GM15510 (cell line): Measurements from ENCODE around the gene FBXO48.

Experiments used
- POLR2A ChIP-seq: IDR thresholded peaks from 3 replicates; pipeline ENCODE4 v1.6.1; 2011; ENCODE audit warnings: borderline replicate concordance; ENCODE audit not compliant: insufficient read length; ENCODE audit errors: extremely low read depth

Gene FBXO48

GRCh38 chr2:68431316-68431972 lies 35.6 kb downstream of the FBXO48 start:
- TF ChIP-seq POLR2A: no peak

- TF ChIP-seq POLR2A: no peak
Measured at GRCh38 chr2:68429311-68429826, 37.7 kb downstream of the FBXO48 start.

GRCh38 chr2:68428746-68429145 lies 38.3 kb downstream of the FBXO48 start:
- no peak for TF ChIP-seq POLR2A

- TF ChIP-seq POLR2A: no peak
Measured at GRCh38 chr2:68428126-68428525, 39.0 kb downstream of the FBXO48 start.

DNA sequence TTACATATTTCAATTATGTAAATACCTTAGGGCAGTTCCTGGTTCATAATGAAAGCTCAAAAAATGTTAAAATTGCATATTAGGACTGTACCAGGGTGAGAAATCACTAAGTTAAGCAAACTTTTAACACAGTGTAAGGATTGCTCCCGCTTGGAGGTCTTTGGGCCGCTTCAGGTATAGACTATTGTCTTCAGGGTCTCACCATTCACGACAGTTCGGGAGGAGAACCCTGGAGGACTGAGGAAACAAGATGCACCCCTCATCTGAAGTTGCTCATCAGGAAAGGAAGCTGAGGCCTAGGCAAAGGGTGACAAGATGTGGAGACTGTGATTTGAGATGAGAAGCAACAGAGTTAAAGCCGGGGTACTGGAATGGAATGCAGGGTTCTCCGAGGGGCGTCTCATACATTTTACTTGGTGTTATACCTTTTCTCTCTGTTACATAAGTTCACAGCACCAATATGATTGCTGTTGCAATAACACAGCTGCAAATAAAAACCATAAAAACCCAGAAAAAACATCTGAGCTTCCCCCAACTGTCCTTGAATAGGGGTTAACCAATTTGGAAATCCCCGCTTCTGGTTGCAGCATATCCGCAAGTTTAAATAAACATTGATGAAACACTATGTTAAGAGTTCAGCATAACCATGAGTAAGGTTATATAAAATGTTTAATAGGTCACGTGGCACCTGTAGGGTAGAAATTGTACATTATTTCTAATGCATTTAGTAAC lies 40.1 kb downstream of the FBXO48 start:
- TF ChIP-seq POLR2A: no peak

- TF ChIP-seq POLR2A: no peak
Measured at GRCh38 chr2:68426446-68426845, 40.6 kb downstream of the FBXO48 start.

- no peak for TF ChIP-seq POLR2A
Measured at GRCh38 chr2:68425503-68425902, 41.6 kb downstream of the FBXO48 start.

GRCh38 chr2:68423966-68424650 lies 43.0 kb downstream of the FBXO48 start:
- TF ChIP-seq POLR2A: no peak

GRCh38 chr2:68420254-68420910 lies 46.7 kb downstream of the FBXO48 start:
- no peak for TF ChIP-seq POLR2A

GRCh38 chr2:68418855-68419254 lies 48.2 kb downstream of the FBXO48 start:
- TF ChIP-seq POLR2A: no peak

GRCh38 chr2:68418419-68418818 lies 48.7 kb downstream of the FBXO48 start:
- TF ChIP-seq POLR2A: no peak

DNA sequence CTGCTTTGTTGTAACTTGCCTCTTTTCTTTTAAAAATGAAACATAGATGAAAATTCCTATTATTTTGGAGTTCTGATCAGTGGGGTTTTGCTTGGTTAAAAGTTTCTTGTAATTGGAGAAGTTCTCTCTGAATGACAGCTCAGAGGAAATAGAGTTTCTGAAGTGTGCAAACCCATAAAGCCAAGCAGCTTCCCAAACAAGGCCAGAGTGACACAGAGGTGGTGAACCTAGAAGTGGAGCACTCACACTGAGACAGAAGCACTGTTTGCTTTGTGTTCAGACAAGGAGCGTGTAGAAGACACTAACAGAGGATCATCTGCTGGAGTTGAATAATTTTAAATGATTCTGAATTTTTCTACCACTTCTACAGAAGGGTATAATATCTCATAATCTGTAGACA lies 49.2 kb downstream of the FBXO48 start:
- TF ChIP-seq POLR2A: no peak

DNA sequence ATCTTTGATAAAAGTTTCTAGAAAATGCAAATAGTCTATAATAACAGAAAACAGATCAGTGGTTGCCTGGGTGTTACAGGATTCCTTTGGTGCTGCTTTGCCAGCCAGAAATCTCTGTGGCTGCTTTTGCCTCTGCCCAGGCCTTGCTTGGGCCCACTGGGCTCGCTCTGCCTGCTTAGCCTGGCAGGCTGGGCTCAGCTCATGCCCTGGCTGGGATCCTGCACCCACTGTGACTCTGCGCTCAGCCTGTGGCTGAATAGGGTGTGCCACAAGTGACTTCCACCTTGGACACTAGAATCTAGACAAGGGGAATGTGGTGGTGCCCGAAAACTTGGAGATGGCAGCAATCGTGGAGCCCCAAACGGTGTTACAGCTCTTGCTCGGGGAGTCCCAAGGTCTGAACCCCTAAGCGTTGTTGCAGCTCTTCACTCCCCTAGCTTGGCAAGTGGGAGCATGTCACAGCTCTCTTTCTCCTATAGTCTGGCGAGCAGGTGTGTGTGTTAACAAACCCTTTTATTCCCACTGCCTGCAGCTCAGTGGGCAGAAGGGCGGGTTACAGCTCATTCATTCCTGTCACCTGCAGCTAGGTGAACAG lies 50.9 kb downstream of the FBXO48 start:
- no peak for TF ChIP-seq POLR2A

DNA sequence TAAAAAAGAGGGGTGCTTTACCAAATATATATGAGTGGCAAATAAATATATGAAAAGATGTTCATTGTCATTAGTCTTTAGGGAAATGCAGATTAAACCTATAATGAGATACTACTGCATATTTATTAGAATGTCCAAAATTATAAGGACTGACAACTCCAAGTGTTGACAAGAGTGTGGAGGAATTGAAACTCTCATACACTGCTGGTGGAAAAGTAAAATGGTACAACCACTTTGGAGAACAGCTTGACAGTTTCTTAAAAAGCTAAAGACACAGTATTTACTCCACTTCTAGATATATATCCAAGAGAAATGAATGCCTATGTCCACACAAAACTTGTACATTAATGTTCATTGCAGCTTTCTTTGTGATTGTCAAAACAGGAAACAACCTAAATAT lies 51.6 kb downstream of the FBXO48 start:
- TF ChIP-seq POLR2A: no peak
